HG03025 (cell line): ENCODE data around the gene ZCCHC8.

Source experiments
- ATAC-seq: cut with Tn5 transposase; IDR thresholded peaks from one replicate; pipeline ENCODE4 v1.9.1; 2021; ENCODE audit warnings: mild to moderate bottlenecking, moderate library complexity; ENCODE audit not compliant: unreplicated experiment, low FRiP score

The ZCCHC8 gene

DNA sequence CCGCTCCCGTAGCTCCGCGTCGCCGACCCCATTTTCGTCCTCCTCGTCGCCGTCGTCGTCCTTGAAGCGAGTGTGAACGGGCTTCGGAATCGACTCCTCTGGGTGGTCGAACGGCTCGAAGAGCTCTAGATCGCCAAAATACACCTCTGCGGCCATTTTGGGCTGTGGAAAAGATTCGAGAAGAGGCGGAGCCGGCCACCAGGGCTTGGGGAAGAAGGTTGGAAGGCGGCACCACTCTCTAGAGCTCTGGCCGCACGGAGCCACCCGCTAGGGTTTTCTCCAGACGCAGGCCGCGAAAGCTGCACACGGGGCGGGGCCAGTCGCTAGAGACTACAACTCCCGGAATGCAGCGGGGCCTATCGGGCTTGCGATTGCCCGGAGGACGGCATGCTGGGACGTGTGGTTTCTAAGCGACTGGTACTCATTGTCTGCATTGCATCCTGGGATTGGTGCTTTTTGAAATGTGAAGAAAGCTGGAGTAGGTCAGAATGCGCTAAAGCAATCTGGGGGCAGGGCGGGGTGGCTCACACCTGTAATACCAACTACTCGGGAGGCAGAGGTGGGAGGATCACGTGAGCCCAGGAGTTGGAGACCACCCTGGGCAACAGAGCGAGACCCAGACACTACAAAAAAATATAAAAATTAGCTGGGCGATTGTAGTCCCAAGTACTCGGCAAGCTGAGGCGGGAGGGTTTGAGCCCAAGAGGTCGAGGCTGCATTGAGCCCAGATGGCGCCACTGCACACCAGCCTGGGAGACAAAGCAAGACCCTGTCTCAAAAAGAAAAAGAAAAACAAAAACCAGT lies at the start of gene ZCCHC8:
Gene ZCCHC8 (minus strand): TSS at position 248 of the 804 bp plus-strand sequence. CDS start 92 bp downstream, at position 156.
- peak; percentile 89 for ATAC-seq

DNA sequence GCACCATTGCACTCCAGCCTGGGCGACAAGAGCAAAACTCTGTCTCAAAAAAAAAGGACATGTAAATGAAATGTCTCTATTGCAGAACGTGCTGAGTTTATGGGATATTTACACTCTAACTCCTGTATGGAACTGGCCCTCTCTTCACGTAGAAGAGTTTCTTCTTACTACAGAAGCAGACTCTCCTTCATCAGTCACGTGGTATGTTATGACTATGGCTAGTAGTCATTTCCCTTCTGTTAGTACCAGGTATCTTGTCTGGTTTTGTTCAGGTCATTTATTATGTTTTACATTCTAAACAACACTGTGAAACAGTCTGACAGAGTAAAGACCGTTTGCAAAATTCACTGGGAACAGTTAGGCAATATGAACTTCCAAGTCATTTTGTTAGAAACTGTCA lies 46.6 kb upstream of the ZCCHC8 start:
- ATAC-seq, result no peak

DNA sequence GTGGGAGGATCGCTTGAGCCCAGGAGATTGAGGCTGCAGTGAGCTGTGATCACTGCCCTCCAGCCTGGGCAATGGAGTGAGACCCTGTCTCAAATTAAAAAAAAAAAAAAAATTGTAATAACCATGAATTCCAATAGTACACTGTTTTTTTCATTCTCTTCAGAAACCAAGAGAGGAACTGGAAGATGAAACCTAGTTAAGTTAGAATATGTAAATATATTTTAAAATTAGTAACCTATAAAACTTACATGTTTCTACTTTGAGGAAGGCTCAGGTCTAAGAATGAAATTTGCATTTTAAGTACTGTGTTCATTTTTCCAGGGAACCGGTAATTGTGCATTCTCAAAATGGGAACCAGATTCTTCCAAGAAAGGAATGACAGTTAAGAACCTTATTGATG lies 45.1 kb upstream of the ZCCHC8 start:
- ATAC-seq, result no peak

DNA sequence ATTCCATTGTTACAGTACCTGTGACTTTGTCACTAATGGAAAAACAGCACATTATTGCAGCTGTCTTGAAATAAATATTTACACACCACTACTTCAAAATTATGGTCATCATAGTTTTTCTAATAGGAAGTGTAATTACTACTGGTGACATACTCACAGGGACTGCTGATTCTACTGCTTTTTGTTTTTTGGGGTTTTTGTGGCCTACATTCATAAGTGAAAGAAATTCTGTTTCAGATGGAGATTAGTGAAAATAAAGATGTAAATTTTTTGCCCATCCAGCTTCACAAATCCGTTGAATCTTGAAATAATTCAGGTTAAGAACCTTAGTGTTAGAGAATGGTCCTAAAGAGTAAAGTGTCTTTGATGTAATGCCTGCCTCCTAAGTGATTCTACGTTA lies 43.8 kb upstream of the ZCCHC8 start:
- ATAC-seq, result no peak

DNA sequence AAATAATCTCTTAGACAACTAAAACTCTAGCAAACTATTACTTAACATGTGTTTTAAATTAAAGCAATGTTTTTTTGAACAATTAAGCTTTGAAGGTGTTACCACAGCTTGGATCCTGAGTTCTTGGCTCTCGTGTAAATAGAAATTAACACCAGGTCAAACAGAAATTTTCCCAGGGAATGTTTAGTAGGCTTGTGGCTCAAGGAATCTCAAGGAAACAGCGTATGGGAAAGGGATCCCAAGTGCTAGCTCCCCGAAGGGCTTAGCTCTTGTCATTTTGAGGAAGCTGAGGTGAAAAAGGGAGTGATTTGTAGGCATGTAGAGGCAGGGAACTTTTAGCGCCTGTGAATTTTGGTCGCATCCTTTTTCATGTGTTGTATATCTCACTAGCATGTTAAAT lies 37.8 kb upstream of the ZCCHC8 start:
- ATAC-seq, result no peak

DNA sequence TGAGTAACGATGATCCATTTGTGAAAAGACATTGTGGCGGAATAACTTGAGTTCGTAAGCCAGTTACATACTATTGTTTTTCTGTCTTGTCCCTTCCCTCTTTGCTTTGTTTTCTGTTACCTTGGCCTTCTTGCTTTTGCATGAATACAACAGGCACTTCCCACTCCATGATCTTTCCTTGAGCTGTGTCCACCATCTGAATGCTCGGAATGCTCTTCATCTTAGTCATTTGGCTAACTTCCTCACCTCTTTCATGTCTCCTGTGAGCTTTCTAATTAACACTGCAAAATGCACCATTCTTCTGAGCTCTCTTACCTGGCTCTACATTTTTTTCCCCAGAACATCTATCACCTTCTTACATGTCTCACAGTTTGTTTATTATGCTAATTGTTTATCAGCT lies 36.3 kb upstream of the ZCCHC8 start:
- no peak for ATAC-seq

DNA sequence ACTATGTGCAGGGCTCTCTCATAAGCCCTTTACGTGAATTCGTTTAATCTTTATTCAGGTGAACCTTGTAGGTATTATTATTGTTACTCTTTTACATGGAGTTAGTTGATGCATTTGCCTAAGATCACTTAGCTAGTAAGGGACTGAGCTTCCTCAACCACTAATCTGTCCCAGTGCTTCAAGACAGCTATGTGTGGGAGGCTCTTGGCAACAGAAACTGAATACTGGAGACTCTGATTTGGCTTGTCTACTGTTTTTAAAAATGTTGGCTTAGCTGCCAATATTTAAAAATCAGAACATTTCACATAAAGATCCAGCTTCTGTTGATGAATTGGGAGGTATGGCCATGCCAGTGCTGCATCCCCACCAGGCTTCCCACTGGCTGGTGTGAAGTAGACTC lies 33.1 kb upstream of the ZCCHC8 start:
- no peak for ATAC-seq

DNA sequence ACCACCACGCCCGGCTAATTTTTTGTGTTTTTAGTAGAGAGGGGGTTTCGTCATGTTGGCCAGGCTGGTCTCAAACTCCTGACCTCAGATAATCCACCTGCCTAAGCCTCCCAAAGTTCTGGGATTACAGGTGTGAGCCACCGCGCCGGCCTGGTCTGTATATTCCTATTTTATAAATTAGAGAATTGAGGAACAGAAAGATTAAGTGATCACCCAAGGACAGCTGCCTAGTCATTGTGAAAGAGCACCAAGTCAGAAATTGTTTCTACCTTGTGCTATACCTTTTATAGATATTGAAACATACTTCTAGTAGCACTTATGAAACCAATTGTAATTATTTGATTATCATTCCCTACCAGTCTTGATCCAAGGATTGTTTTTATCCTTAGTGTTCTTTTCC lies 28.3 kb upstream of the ZCCHC8 start:
- no peak for ATAC-seq

DNA sequence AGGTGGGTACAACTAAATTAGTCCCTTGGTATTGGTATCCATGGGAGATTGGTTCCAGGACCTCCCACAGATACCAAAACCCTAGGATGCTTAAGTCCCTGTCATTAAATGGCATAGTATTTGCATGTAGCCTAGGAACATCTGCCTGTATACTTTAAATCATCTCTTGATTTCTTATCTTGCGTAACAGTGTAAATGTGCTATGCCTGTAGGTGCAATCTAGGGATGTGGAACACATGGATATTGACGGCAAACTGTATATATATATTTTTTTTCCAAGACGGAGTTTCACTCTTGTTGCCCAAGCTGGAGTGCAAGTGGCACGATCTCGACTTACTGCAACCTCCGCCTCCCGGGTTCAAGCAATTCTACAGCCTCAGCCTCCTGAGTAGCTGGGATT lies 27.9 kb upstream of the ZCCHC8 start:
- ATAC-seq, result no peak

DNA sequence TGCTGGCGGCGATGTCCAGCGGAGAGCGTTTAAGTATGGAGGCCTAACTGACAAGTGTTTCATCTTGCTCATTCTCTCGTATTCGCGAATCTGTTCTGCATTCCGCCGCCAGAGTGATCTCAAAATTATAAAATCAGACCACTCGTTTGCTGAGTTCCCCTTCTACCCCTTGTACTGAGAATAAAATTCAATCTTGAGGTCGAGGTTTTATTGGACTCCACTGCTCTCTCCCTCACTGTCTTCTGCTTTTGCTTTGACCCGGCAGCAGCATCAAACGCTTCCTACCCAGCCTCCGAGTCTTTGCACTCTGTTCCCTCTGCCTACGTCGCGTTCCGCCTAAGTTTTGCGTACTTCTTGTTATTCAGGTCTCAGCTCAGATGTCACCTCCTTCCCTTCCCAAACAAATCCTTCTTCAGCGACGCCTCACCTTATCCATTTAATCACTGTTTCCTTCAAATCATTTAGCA lies 26.8 kb upstream of the ZCCHC8 start:
- ATAC-seq, result no peak

DNA sequence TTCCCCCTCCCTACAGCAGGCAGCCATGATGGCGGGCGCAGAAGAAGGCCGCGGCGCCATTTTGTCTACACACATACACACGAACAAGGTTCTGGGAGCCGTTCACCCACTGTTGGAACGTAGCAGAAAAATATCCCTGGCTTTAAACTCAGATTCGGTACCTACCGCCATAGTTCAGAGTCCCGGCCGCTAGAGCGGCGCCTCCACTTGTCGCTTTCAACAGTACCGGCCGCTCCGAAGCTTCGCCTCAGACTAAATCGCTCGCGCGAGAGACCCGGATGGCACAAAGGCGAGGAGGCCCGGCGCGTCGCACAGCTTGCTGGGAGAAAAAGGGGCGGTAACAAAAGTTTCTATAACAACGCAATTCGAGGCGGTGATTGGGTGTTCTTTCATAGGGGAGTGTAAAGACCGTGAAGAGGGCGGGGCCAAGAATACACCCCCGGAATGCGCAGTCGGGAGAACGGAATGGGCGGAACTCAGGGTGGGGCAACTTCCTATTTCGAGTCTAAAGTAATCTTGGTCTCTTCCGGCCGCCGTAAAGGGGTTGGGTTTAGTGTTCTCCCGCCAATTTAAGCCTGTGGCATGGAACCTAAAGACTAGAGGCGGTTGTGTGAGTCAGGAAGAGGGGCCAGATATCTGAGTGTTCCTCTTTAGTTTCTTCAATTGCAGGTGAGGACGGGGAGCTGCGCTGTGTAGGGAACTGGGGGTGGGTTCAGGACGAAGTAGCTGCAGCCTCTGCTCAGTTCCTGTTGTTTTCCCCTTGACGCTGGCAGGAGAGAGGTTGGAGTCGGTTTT lies 26.1 kb upstream of the ZCCHC8 start, which contains the start of the genes KNTC1 and RSRC2:
Gene KNTC1 (plus strand): TSS at position 567 of the 795 bp plus-strand sequence. CDS start 2,815 bp downstream, outside the sequence.
Gene RSRC2 (minus strand): TSS at position 254 of the 795 bp plus-strand sequence. CDS start 83 bp downstream, at position 171.
- ATAC-seq, result peak; percentile 90

DNA sequence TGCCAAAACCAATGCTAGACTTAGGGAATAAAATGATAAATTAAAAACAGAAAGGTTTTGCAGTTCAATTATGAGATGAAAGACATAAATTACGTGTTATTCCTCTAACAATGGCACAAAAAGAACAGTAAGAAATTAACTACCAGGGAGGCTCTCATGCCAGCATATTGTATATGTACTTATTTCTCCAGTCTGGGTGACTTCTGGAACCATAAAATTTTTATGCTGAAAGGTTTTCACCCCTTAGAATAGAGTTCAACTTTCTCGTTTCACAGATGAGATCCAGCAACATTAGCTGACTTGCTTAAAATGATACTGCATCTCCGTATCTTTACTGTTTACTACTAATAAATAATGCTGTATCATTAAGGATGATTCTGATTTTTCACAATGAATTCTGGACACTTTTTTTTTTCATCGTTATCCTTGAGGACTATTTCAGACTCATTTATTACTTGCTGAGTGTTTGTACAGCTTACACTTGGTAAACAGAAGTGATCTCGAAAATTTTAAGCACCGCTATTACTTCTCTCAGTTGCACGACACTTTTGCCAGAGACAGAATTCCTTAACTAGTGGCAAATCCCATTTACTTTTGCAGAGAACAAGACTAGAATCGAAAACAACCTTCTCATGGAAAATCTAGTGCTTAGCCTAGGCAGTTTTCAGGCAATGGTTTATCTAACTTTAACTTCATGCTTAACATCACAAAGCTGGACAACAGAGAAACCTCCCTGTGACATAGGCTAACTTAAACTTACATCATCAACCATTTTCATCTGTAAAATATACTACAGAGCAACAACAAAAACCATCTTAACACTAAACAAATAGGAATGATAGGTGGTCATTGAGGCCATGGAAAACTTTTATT lies 23.4 kb upstream of the ZCCHC8 start:
- no peak for ATAC-seq

DNA sequence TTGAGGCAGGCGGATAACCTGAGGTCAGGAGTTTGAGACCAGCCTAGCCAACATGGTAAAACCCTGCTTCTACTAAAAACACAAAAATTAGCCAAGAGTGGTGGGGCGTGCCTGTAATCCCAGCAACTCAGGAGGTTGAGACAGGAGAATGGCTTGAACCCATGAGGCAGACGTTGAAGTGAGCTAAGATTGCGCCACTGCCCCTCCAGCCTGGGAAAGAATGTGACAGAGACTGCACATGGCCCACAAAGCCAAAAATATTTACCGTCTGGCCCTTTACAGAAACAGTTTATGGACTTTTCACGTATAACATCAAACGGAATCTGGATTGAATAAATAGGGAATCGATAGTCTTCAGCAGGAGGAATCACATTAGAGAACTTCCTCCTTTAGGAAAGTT lies 22.5 kb upstream of the ZCCHC8 start:
- no peak for ATAC-seq

DNA sequence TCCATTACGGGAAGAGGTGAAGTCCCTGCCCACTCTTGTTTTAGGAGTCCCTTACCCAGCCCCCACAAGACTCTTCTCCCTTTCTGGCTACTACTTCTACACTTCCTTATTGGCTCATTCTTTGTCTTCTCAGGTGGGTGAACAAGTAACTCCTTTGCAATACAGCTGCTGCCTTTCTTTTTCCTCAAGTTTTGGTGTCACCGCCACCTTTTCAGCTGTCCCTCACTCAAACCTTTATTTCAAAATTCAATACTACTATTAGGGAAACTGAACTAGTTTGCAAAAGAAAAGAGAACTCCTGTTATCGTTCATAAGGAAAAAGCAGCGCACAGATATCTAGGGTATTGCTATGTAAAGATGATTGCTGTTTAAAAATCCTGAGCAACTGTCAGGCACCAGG lies 19.9 kb upstream of the ZCCHC8 start:
- no peak for ATAC-seq

DNA sequence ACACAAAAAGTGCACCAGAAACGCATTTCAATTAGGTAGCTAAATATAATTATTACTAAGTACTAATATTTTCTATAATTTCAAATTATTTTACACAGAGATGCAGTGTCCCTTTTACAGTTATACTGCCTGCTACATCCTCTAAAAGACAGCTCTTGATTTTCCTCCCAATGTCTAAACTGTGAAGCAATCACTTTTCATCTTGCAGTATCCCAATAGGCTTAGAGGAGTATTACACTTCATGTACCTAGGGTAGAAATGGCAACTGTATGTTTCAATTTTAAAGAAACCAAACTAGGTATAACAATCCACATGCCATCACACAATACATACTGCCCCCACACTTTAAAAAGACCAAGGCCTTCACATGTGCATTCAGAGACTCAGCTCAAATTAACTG lies 18.7 kb upstream of the ZCCHC8 start:
- no peak for ATAC-seq

DNA sequence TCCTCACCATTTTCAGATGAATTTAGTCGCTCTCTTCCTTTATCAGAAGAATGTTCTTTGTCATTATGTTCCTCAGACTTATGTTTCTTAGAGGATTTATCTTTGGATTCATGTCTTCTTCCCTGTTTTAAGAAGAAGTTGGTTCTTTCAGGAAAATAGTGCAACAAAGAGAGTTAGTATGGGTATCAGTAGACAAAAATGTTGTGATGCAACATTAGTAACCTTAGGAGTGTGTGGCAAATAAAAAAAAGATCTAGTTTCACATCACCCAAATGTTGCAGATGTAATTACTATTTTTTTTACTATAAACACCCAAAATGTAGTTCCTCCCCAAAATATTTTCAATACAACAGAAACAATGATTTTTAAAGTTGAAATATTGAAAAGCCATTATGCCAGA lies 18.2 kb upstream of the ZCCHC8 start:
- ATAC-seq, result no peak

DNA sequence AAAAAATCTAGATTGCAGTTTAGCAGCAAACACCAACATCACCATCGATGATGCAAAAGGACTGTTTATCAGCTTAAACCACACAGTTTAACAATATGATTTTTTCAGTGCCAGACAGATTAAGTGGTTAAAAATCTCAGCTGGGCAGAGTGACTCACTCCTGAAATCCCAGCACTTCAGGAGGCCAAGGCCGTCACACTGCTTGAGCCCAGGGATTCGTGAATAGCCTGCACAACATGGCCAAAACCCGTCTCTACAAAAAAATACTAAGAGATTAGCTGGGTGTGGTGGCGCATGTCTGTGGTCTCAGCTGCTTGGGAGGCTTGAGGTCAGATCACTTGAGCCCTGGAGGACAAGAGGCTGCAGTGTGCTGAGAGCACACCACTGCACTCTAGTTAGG lies 17.1 kb upstream of the ZCCHC8 start:
- ATAC-seq, result no peak

DNA sequence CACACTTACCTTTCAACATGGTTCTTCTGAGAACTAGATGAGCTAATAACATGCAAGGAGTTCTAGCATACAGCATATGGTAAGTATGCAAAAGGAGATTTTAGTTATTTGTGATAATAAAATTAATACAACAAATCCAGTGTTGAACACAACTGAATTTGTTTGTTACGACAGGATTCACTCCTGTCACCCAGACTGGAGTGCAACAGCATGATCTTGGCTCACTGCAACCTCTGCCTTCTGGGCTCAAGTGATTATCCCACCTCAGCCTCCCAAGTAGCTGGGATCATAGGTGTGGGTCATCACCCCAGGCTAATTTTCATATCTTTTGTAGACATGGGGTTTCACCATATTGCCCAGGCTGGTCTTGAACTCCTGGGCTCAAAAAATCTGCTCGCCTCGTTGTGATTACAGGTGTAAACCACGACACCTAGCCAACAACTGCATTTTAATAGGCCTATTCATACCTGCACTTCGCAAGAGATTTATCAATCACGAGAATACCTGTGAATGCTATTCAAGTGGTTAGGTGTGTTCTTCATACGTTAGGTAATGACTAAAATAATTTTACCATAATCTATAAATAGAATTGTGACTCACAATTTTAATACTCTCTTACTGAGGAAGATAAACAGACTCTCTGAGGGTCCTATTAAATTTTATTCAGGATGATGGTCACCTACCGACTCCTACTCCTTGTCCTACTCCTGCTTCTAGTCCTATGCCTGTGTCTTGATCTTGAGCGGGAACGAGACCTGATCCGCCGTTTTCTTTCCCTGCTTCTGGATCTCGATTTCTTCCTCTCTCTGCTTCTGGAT lies 16.0 kb upstream of the ZCCHC8 start:
- no peak for ATAC-seq

DNA sequence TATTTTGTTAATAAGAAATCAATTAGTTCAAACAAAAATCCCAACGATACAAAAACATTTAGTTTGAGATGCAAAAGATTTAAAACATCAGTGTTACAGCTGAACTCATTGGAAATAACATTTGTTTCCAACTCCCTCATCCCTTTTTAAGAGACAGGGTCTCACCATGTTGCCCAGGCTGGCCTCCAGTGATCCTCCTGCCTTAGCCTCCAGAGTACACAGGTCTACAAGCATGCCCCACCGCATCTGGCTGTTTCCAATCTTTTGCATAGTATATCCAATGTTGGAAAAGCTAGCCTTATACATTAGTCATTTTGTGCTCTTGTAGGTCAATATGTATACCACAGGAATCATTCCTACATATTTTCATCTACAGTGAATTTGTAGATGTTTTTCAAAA lies 14.5 kb upstream of the ZCCHC8 start:
- no peak for ATAC-seq

DNA sequence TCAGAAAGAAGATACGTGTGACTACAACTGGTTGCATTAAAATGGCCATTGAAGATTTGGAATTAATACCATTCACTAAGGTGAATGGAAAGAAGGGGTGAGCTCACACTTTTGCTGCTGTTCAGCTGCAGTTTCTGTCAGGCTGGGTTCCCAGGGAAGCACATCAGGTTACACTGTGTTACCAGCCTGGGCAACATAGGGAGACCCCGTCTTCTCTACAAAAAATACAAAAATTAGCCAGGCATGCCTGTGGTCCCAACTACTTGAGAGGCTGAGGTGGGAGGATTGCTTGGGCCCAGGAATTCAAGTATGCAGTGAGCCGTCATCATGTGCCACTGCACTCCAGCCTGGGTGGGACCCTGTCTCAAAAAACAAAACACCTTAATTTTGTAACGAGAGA lies 12.9 kb upstream of the ZCCHC8 start:
- ATAC-seq, result no peak
